GM18868 (cell line): Measurements from ENCODE around the gene C6orf120.
"Not testable (repeated sequence)": the region's sequence is repeated elsewhere in the genome, so short reads cannot be mapped to it uniquely, and the experiment has no call there.

Experiments used
- ATAC-seq: cut with Tn5 transposase; IDR thresholded peaks from one replicate; pipeline ENCODE4 v1.9.1; 2021; ENCODE audit warnings: mild to moderate bottlenecking, moderate library complexity; ENCODE audit not compliant: unreplicated experiment

C6orf120 gene

DNA sequence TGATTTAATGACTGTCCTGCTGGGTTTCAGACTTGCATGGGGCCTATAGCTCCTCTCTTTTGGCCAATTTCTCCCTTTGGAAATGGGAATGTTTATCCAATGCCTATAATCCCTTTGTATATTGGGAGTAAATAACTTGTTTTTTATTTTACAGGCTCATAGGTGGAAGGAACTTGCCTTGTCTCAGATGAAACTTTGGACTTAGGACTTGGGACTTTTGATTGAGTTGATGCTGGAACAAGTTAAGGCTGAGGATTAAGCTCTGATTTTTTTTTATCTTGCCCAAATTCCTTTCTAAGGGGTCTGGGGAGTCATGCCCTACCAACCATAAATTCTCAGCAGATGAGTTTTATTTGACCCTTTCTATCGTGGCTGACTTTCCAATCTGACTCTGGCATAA lies 23.6 kb upstream of the C6orf120 start:
- no peak for ATAC-seq

DNA sequence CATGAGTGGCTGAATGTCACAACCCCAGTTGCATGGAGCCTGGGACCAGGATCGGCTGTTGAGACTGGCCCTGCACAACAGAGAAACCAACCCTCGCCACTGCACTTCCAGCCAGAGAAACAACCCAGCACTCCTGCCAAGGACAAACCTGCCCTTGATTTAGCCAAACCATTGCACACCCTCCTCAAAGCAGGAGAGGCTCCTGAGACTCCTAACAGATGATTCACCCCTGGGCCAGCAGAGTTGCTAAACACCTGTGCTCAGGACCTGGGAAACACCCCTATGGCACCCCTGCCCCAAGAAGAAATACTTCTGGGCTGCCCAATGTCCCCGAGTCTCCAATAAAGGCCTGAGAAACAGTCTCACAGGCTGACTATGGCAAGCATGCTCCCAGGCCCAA lies 17.9 kb upstream of the C6orf120 start:
- no peak for ATAC-seq

DNA sequence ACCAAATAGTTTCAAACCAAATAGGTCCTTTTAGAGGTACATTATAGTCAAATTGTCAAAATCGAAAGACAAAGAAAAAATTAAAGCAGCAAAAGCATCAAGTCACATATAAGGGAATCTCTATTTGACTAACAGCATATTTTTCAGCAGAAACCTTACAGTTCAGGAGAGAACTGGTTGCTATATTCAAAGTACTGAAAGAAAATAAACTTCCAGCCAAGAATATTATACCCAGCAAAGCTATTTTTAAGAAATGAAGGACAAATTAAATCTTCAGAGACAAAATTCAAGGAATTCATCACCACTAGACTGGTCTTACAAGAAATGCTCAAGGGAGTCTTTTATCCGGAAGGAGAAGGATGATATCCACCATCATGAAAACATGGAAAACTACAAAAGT lies 16.1 kb upstream of the C6orf120 start:
- ATAC-seq = no peak

GRCh38 chr6:169689287-169689686 lies 12.6 kb upstream of the C6orf120 start:
- no peak for ATAC-seq

DNA sequence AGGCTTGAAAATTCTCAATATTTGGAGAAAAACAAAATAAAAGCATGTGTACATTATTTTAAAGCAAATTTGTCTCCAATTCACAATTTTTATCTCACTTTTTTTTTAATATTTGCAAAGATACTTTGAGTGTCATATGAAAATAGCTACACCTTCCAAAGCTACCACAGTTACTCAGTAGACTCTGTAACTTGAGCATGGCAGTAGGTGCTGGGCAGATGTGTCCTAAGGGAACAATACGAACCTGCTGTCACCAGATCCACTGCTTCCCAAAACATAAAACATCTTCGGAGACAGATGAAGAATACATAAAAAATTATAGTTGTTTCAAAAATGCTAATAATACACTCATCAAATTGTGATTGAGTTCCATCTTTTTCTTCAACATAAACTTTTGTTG lies 10.7 kb upstream of the C6orf120 start:
- no peak for ATAC-seq

- ATAC-seq = no peak
These were observed 9.4 kb upstream of the C6orf120 start for GRCh38 chr6:169692516-169692915.

- ATAC-seq = no peak
These were observed 6.8 kb upstream of the C6orf120 start for GRCh38 chr6:169695131-169695530.

GRCh38 chr6:169697115-169697514 lies 4.8 kb upstream of the C6orf120 start:
- not testable (repeated sequence) for ATAC-seq

DNA sequence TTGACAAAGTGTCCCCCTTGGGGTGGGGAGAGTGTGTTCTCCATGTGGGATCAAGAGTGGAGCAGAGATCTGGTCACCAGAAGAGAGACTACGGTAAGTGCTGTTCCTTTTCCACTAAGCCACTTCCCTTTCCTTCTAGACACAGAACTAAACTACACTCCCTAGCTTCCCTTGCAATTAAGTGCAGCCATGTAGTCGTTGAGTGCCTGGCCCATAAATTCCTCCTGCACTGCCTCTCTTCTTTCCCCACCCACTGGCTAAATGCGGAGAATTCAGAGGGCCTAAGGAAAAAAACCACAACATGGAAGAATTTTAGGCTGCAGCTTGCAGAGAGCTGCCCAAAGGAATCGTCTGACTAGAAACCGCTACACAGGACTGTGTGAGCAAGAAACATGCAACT lies 1.6 kb upstream of the C6orf120 start:
- ATAC-seq = no peak

DNA sequence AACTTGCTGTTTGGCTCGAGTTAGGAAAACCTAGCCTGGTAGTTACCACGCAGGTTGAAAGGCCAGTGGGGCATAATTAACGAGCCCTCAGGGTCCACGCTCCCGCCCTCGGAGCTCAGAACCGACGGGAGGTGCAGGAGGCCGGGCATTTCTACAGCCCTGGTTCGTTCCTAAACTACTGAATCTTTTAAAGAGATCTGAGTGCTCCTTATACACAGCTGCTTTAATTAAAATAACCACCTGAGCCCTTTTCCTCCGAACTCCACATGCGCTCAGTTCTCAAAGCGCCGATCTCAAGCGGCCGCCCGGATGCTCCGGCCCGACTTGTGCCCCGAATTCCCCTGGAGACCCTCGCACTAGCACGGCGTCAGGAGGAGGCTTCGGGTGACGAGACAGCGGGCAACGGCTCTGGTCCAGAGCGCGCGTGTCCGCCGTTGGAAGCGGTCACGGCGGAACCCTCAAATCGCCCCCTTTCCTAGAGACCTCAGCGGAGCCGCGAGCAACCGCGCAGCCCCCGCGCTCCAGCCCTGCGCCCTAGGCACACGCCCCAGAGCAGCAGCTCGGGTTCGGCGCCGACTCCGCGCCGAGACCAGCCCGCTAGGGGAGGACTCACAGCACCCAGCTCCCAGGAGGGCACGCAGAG lies 494 bp upstream of the C6orf120 start:
- ATAC-seq = peak; percentile 1

DNA sequence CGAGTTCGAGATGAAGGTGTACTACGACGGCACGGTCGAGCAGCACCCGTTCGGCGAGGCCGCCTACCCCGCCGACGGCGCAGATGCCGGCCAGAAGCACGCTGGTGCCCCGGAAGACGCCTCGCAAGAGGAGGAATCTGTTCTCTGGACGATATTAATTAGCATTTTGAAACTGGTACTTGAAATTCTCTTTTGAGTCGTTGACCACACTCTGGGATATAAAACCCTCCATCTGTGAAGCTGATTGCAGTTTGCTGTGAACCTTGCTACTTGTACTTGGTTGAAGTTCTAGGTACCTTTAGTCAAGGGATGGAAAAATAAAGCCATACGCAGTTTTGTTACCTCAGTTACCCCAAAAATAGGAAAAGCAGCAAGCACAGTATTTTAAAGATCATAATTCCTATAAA lies 917 bp downstream of the C6orf120 start:
- peak; percentile 2 for ATAC-seq

- ATAC-seq = no peak
These were observed 5.8 kb downstream of the C6orf120 start for GRCh38 chr6:169707772-169708171.

DNA sequence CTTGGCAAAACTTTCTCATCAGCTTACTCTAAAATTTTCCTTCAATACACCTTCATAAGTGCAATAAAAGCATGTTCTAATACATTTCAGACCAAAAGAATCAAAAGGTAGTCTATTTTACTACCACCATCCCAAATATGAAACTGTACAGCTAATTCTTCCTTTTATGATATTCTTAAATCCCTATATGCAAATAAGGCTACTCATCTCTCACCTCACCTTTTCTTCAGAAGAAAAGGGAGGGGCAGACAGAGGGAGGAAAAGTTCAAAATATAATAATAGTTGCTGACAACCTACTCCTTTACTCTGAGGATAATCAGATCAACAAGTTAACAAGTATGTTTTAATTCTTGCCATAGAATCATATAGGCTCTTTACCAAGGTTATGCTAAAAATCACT lies 7.4 kb downstream of the C6orf120 start:
- peak; percentile 52 for ATAC-seq

DNA sequence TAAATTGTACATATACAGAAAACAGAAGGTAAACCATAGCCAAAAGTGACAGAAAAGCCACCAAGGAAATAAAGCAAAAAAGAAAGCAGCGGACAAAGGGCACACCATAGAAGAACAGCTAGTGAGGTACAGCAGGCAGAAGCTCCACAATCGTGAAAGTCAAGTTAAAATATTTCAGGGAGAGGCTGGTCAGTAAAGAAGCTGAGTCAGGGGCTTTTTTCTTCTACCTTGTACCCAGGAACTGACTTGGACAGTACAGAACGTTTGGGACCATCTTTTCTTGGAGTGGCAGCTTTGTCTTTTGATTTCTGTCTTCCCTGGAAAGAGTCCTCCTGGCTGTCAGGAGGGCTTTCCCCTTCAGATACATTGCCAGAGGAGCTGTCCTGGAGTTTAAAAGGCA lies 8.1 kb downstream of the C6orf120 start:
- no peak for ATAC-seq

DNA sequence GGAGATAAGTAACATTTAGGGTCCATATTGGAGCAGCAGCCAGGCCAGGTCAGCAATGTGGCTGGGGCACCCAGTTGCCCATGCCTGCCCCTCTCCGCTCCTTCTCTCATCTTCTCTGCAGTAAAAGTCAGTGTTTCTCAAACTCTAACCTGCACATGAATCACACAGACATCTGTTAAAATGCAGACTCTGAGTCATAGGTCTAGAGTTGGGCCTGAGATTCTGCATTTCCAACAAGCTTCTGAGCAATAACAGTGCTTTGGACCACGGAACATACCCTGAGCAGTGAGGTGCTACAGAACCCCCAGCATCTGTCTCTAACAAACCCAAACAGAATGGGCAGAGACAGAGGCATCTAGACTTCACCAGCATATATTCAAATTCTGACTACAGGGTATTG lies 12.3 kb downstream of the C6orf120 start:
- no peak for ATAC-seq

DNA sequence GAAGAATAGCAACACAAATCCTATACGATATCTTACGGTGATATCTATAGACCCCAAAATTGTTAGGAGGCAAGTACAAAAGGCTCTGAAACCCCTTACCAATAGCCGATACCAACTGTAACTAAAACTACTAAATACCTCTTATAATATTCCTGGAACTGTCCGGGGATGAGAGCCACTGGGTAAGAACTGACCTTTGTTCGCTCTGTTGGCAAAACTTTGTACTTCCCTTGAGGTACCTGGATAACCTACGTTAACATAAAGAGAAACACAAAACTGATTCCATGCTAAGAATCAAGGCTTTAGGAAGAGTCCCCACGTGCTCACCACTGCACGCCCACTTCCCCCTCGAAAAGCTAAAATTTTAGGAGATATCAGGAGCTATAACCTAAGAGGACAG lies 12.7 kb downstream of the C6orf120 start:
- no peak for ATAC-seq

- ATAC-seq = no peak
These were observed 17.2 kb downstream of the C6orf120 start for GRCh38 chr6:169719117-169719516.

GRCh38 chr6:169720207-169720855 lies 18.4 kb downstream of the C6orf120 start:
- ATAC-seq = no peak

- peak; percentile 11 for ATAC-seq
These were observed 20.7 kb downstream of the C6orf120 start for GRCh38 chr6:169722362-169723199.

DNA sequence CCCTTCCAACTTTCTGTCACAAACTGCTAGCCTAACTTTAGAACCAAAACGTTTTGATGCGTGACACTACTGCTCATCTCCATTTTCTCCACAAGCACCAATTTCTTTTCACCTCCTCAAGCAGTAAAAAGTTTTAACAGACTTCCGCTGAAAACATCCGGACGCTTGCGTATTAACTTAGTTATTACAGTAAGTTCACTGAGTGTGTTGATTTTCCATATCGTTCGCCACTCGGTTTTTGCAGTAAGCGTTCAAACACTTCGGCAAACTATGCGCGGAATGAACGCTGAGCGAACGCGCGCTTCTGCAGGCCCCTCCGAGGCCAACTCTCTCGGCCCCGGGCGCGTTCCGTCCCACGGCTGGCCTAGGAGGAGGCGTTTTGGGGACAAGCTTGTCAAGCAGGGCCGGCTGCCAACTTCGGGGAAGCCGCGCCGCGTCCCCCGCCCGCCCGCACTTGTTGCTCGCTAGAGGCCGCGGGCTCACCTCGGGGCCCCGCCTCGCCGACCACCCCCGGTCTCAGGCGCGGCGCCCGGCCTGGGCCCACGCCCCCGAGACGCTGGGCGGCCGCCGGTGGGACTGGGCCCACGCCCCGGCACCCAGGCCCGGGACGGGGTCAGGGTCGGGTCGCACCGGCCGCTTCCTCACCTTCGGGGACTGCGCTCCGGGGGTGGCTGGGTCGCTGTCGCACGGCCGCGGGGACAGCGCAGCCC lies 21.4 kb downstream of the C6orf120 start:
- peak; percentile 35 for ATAC-seq

DNA sequence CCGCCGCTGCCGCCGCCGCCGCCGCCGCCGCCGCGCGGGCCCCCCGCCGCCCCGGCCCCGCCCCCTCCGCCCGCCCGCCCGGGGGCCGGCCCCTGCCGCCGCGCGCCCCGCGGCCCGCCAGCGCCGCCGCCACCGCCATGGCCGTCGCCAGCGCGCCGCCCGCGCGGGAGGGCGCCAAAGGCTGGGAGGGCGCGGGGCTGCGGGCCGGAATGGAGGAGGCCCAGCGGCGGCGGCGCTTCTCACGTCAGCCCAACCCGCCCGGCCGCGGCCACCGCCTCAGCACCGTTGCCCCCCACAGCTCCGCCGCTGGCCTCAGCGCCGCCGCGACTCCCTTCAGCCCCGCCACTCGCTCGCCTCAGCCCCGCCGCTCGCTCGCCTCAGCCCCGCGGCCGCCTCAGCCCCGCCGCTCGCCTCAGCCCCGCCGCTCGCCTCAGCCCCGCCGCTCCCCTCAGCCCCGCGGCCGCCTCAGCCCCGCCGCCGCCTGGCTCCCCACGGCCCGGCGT lies 22.1 kb downstream of the C6orf120 start:
- ATAC-seq = peak; percentile 40
